CD4-positive, alpha-beta T cell treated with Interleukin-12 subunit alpha and Interleukin-12 subunit beta, for 1 hour (primary cell): ENCODE measurements around the gene EXOSC10.
"Not testable (repeated sequence)": the region's sequence is repeated elsewhere in the genome, so short reads cannot be mapped to it uniquely, and the experiment has no call there.

Source experiments
- DNase-seq: peaks from one replicate; pipeline ENCODE4 v3.0.0-alpha.2; 2020

The EXOSC10 gene

GRCh38 chr1:11042995-11043874 is 56.4 kb downstream of the EXOSC10 start:
- DNase-seq: no peak

GRCh38 chr1:11042065-11042464 is 57.6 kb downstream of the EXOSC10 start:
- no peak for DNase-seq

- DNase-seq: no peak
Measured at GRCh38 chr1:11041048-11041447, 58.6 kb downstream of the EXOSC10 start.

GRCh38 chr1:11040105-11040429 is 59.6 kb downstream of the EXOSC10 start:
- not testable (repeated sequence) for DNase-seq

- DNase-seq: no peak
Measured at GRCh38 chr1:11039351-11040104, 60.1 kb downstream of the EXOSC10 start.

GRCh38 chr1:11037740-11038182 is 61.9 kb downstream of the EXOSC10 start:
- DNase-seq: peak; percentile 90

GRCh38 chr1:11037019-11037739 is 62.5 kb downstream of the EXOSC10 start:
- DNase-seq: not testable (repeated sequence)

- DNase-seq: no peak
Measured at GRCh38 chr1:11031624-11032262, 67.9 kb downstream of the EXOSC10 start.

GRCh38 chr1:11030865-11031264 is 68.8 kb downstream of the EXOSC10 start:
- DNase-seq: no peak

- no peak for DNase-seq
Measured at GRCh38 chr1:11028018-11028417, 71.7 kb downstream of the EXOSC10 start.

GRCh38 chr1:11027316-11027715 is 72.4 kb downstream of the EXOSC10 start:
- no peak for DNase-seq

GRCh38 chr1:11026903-11027302 is 72.8 kb downstream of the EXOSC10 start:
- DNase-seq: no peak

GRCh38 chr1:11026052-11026451 is 73.6 kb downstream of the EXOSC10 start:
- no peak for DNase-seq

- DNase-seq: no peak
Measured at GRCh38 chr1:11025618-11026017, 74.1 kb downstream of the EXOSC10 start.

GRCh38 chr1:11024874-11025203 is 74.8 kb downstream of the EXOSC10 start:
- DNase-seq: no peak

GRCh38 chr1:11024154-11024873 is 75.4 kb downstream of the EXOSC10 start:
- no peak for DNase-seq

- no peak for DNase-seq
Measured at GRCh38 chr1:11023201-11023600, 76.5 kb downstream of the EXOSC10 start.

- no peak for DNase-seq
Measured at GRCh38 chr1:11019971-11020370, 79.7 kb downstream of the EXOSC10 start.

- not testable (repeated sequence) for DNase-seq
Measured at GRCh38 chr1:11019358-11019757, 80.3 kb downstream of the EXOSC10 start.
